K562 (cell line): ENCODE measurements around the gene MSRB3. TPM values are rescaled to one million over a fixed set of nuclear protein-coding genes. Genes with fewer than 3 reads are reported as not detected.
"Not testable (repeated sequence)": the region's sequence is repeated elsewhere in the genome, so short reads cannot be mapped to it uniquely, and the experiment has no call there.

Experiments used
- ATAC-seq: fragments of 200-7000 bp; cut with Tn5 transposase; 3 replicates; pipeline ENCODE4 v1.9.1; 2020; ENCODE audit warnings: moderate library complexity
- BruUV-seq: library from RNA; stranded (reverse); fragments of 400-500 nt; replicated peaks from 2 replicates; lab custom pipeline; 2021; lab: Mats Ljungman, UMichigan
- CTCF ChIA-PET: fragments of 300-600 bp; formaldehyde crosslinking; extraction: SDS; loops from one replicate; lab custom pipeline; 2021; ENCODE audit warnings: low intra/inter-chr PET ratio; lab: Yijun Ruan, JAX
- POLR2A ChIA-PET: fragments of 300-600, 350-650 bp; sonication (Branson Sonifier 250); formaldehyde crosslinking; extraction: SDS; loops from one replicate; lab custom pipeline; 2021; ENCODE audit warnings: antibody characterized with exemption, inconsistent platforms; lab: Yijun Ruan, JAX
- DNase-seq, 4 experiments: peaks; one replicate each; pipeline versions ENCODE4 v3.0.0 to v3.0.0-alpha.2; 2011 to 2018; ENCODE audit warnings: low spot score in 3 of 4, mixed read lengths in 3 of 4; ENCODE audit errors: extremely low read depth in 1 of 4
- FAIRE-seq: peaks from 2 replicates; lab custom pipeline; 2011; peaks lifted over from hg19 to GRCh38; lab: Jason Lieb, UNC
- H2AFZ ChIP-seq: 2 replicates; pipeline ENCODE4 v1.6.0; 2011; ENCODE audit warnings: low read depth, low read length, control low read depth, inconsistent platforms
- H3K27ac ChIP-seq: fragments of 200-600 bp; 3 replicates; pipeline ENCODE4 v1.8.0; 2011; ENCODE audit warnings: low read depth, mild to moderate bottlenecking, control low read depth, inconsistent platforms, low read length, moderate library complexity, mixed read lengths; ENCODE audit errors: extremely low read depth
- H3K27me3 ChIP-seq, 2 experiments: fragments of 300-600 bp in 1 of 2; 2 replicates in 1 of 2; 3 replicates in 1 of 2; pipeline versions ENCODE4 v1.6.0 to v1.8.0; 2011; ENCODE audit warnings: inconsistent platforms in 2 of 2, low read length in 2 of 2, mild to moderate bottlenecking in 1 of 2, mixed read lengths in 1 of 2, moderate library complexity in 1 of 2; ENCODE audit not compliant: control insufficient read depth in 2 of 2, insufficient read depth in 2 of 2
- H3K36me3 ChIP-seq: fragments of 300-600 bp; 3 replicates; pipeline ENCODE4 v1.8.0; 2011; ENCODE audit warnings: mild to moderate bottlenecking, low read length, inconsistent platforms; ENCODE audit not compliant: control insufficient read depth, insufficient read depth
- H3K4me1 ChIP-seq, 2 experiments: fragments of 200-600 bp in 1 of 2; replicated peaks in 1 of 2; 2 replicates in 1 of 2; 3 replicates in 1 of 2; pipeline versions ENCODE4 v1.5.1 to v1.8.0; 2011; ENCODE audit warnings: inconsistent platforms in 2 of 2, low read length in 2 of 2, mild to moderate bottlenecking in 1 of 2, mixed read lengths in 1 of 2, moderate library complexity in 1 of 2; ENCODE audit not compliant: control insufficient read depth in 2 of 2, insufficient read depth in 2 of 2
- H3K4me2 ChIP-seq: 2 replicates; pipeline ENCODE4 v1.6.1; 2011; ENCODE audit warnings: low read length, control low read depth, inconsistent platforms, mixed read lengths; ENCODE audit not compliant: insufficient read depth
- H3K4me3 ChIP-seq: fragments of 200-600 bp; sonication (generic), shearing (Covaris generic); 2 replicates; pipeline ENCODE4 v1.5.1; 2016; ENCODE audit warnings: control low read depth, inconsistent platforms
- H3K79me2 ChIP-seq: fragments of 200-600 bp; 3 replicates; pipeline ENCODE4 v1.8.0; 2011; ENCODE audit warnings: low read length, inconsistent platforms; ENCODE audit not compliant: control insufficient read depth, insufficient read depth
- H3K9ac ChIP-seq, 2 experiments: 2 replicates each; pipeline versions ENCODE4 v1.6.0 to v1.6.1; 2011; ENCODE audit warnings: low read depth in 2 of 2, low read length in 2 of 2, control low read depth in 1 of 2, inconsistent platforms in 1 of 2, mild to moderate bottlenecking in 1 of 2, mixed read lengths in 1 of 2; ENCODE audit not compliant: insufficient read depth in 1 of 2
- H3K9me1 ChIP-seq: one replicate; pipeline ENCODE4 v1.6.0; 2011; ENCODE audit warnings: inconsistent platforms, mild to moderate bottlenecking, low read length, moderate library complexity; ENCODE audit not compliant: control insufficient read depth, insufficient read depth
- H3K9me3 ChIP-seq: replicated peaks from 2 replicates; pipeline ENCODE4 v1.5.1; 2011; ENCODE audit warnings: low read depth, low read length, inconsistent platforms; ENCODE audit not compliant: control insufficient read depth, insufficient read depth
- H4K20me1 ChIP-seq: replicated peaks from 2 replicates; pipeline ENCODE4 v1.6.1; 2011; ENCODE audit warnings: low read length, inconsistent platforms, mixed read lengths; ENCODE audit not compliant: control insufficient read depth, insufficient read depth
- CTCF ChIP-seq, 3 experiments: IDR thresholded peaks in 2 of 3; conservative IDR thresholded peaks in 1 of 3; 2 replicates each; pipeline ENCODE4 v1.5.1; 2011 to 2012; ENCODE audit warnings: low read length in 3 of 3, mild to moderate bottlenecking in 3 of 3, control low read depth in 2 of 3, improper control_type of control experiment in 1 of 3, inconsistent platforms in 1 of 3, low read depth in 1 of 3, mixed read lengths in 1 of 3, moderate library complexity in 1 of 3; ENCODE audit not compliant: insufficient read depth in 2 of 3
- RAD21 ChIP-seq, 2 experiments: fragments of 250-450 bp in 1 of 2; fragments of 450-650 bp in 1 of 2; sonication (Bioruptor Pico) in 1 of 2; formaldehyde crosslinking in 1 of 2; IDR thresholded peaks in 1 of 2; conservative IDR thresholded peaks in 1 of 2; 2 replicates each; pipeline versions ENCODE4 v1.4.0 to v1.8.0; 2020 to 2022; ENCODE audit warnings: mild to moderate bottlenecking in 2 of 2, moderate library complexity in 1 of 2
- SUPT5H ChIP-seq: fragments of 450-650 bp; IDR thresholded peaks from 2 replicates; pipeline ENCODE4 v1.6.1; 2016
- THAP7 ChIP-seq: fragments of 250-450 bp; sonication (Bioruptor Pico); IDR thresholded peaks from 2 replicates; pipeline ENCODE4 v1.5.0; 2021
- WGBS: fragments of 100-300 bp; shearing (Covaris generic); methylation state at CpG from one replicate; pipeline ENCODE4 v1.1.6; 2016; ENCODE audit warnings: low coverage, mixed read lengths; ENCODE audit not compliant: insufficient coverage; ENCODE audit errors: missing lambda C conversion rate; 5-methylcytosine and 5-hydroxymethylcytosine counted together
- in situ Hi-C: fragments of 300-500 bp; cut with MboI; formaldehyde crosslinking; loops from 4 replicates; pipeline ENCODE4 v1.15.0; 2018; ENCODE audit warnings: inconsistent platforms, mixed read lengths
- intact Hi-C: fragments of 100-400 bp; cut with micrococcal nuclease; formaldehyde crosslinking; loops from 2 replicates; pipeline ENCODE4 v1.14.2; 2022
- polyA plus RNA-seq, 8 experiments: library from polyadenylated mRNA; depleted of rRNA in 4 of 8; stranded (reverse) in 5 of 8; unstranded in 3 of 8; fragments of >200 nt; fragmentation: Nextera tagmentation in 2 of 8; fragmentation: Illumina TruSeq in 1 of 8; extraction: Ambion mirVana in 2 of 8; extraction: Trizol in 1 of 8; gene quantifications; 2 replicates each; pipeline versions ENCODE4 v1.2.1 to v1.2.3, GENCODE V29; 2011 to 2014; ENCODE audit warnings: inconsistent platforms in 1 of 8, missing spikeins in 1 of 8
- total RNA-seq, 7 experiments: library from RNA; depleted of rRNA in 6 of 7; stranded (reverse); fragments of >200 nt in 6 of 7; fragmentation: Illumina TruSeq in 2 of 7; extraction: Trizol in 2 of 7; gene quantifications; 2 replicates each; pipeline versions ENCODE4 v1.2.1 to v1.2.3, GENCODE V29; 2011 to 2021; ENCODE audit warnings: low replicate concordance in 1 of 7

MSRB3 gene
- total and polyA plus RNA-seq, 9 of the 15 experiments (the other 6 are each of a cell fraction or from before 2014, with no cell fraction given) = 0.04 TPM; not detected in 8

GRCh38 chr12:65282840-65283239, 4.4 kb downstream of the MSRB3 start:
- in situ Hi-C loops (no loop called here), intact Hi-C loops (no loop called here)
- WGBS = 0% methylated on average over 1 of the region's 1 CpG
- DNase-seq (no peak), ATAC-seq (no peak), FAIRE-seq (no peak)
- peaks cover 0 to 14% of the 10 kb centered on the region in 2 experiments; a peak in 2 of 5 replicates for H3K4me1 ChIP-seq
- no peaks in the 10 kb centered on the region for H3K9me1 ChIP-seq
- H3K27me3 ChIP-seq = peaks cover 17 to 19% of the 10 kb centered on the region in 2 experiments
- no peak overlapping the region for H3K4me2 ChIP-seq
- H2AFZ ChIP-seq = no peak overlapping the region
- H3K9me3 ChIP-seq = no peaks in the 10 kb centered on the region
- ChIA-PET POLR2A (no interaction called here), CTCF (no interaction called here)
- BruUV-seq = no TSS peak
- H3K4me3 ChIP-seq = no peak overlapping the region
- no peak overlapping the region for H3K27ac ChIP-seq
- no peaks in the 10 kb centered on the region for H3K79me2 ChIP-seq
- no peak overlapping the region for H3K9ac ChIP-seq
- H4K20me1 ChIP-seq = 0 out of 2 replicates have a peak, but pooled peaks cover 2% of the 10 kb centered on the region
- peak in 1 of 2 experiments; percentile 33; a peak in 1 of 4 replicates for TF ChIP-seq RAD21 (CRISPR knock-in tag; conservative IDR thresholded peaks at IDR 0.05 in 1 of 2, IDR thresholded peaks at IDR 0.05 in 1 of 2)
- TF ChIP-seq CTCF (IDR thresholded peaks at IDR 0.05 in 2 of 3, conservative IDR thresholded peaks at IDR 0.05 in 1 of 3; ENCODE audit: insufficient read depth in 2 of 3, low read depth in 1 of 3, low read length in 3 of 3) = peak in 2 of 3 experiments; percentile 7 to 19; a peak in 3 of 6 replicates
- no peak for TF ChIP-seq THAP7 (CRISPR knock-in tag)
- no peak for TF ChIP-seq SUPT5H
- H3K36me3 ChIP-seq = no peaks in the 10 kb centered on the region

- BruUV-seq, H3K9me1 ChIP-seq, H2AFZ ChIP-seq, H4K20me1 ChIP-seq, H3K4me1 ChIP-seq, FAIRE-seq, intact Hi-C loops, CTCF ChIA-PET, H3K9me3 ChIP-seq, H3K27me3 ChIP-seq, H3K4me3 ChIP-seq, DNase-seq, POLR2A ChIA-PET, H3K9ac ChIP-seq, H3K36me3 ChIP-seq, ATAC-seq, H3K4me2 ChIP-seq, H3K27ac ChIP-seq, H3K79me2 ChIP-seq, in situ Hi-C loops: not testable (repeated sequence)
- WGBS = 4% methylated on average over 7 of the region's 7 CpGs
These were observed 7.0 kb downstream of the MSRB3 start for GRCh38 chr12:65285532-65285931.
